ENCODE measurements around the gene HPGDS.
"Not testable (repeated sequence)": the region's sequence is repeated elsewhere in the genome, so short reads cannot be mapped to it uniquely, and the experiment has no call there.

Gene HPGDS

DNA sequence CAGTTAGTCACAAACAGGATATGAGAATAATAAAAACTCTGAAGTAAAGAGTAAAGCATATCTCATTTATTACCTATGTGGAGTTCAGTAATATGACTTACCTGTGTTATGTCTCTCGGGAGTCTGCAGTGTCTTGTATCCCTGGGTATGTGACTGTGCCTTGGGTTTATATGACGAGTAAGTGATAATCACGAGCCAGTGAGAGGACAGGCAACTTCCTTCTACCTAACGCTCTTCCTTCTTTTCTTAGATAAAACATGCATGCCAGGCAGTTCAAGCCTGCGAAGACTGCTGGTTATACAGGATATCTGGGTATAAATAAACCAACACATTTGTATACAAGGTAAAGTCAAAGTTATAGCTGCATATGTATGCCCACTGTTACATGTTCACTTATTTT lies at the start of gene HPGDS:
Gene HPGDS, minus strand, starts transcription at position 143 of the 400 bp plus-strand sequence. CDS start 8,207 bp downstream, outside the sequence.
- no peak for DNase-seq

DNA sequence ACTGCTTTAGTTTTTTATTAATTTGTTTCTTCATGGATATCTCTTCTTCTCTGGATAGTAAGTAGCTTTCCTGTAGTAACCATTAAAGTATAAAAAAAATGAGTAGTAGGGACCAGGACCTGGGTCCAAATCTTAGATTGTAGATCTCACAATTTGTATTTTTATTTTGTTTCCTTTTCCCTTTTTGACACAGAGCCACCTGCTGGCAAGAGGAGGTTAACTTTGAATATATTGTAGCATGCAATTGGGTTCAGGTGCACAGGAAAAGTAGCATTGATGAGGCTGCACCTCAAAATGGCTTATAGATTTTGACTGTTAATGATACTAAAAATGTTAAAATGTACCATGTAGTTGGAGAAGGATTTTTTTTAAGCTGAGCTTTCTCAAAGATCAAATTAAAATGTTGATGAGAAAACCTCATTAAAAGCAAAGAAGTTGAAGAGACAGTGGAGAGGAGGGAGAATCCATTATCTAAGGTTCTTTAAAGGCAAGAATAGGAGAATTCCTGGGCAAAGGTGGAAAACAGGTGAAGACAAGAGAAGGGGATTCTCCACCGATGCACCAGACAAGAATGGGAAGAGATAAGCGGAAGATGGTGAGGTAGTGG lies 48.3 kb upstream of the HPGDS start:
- DNase-seq = no peak

DNA sequence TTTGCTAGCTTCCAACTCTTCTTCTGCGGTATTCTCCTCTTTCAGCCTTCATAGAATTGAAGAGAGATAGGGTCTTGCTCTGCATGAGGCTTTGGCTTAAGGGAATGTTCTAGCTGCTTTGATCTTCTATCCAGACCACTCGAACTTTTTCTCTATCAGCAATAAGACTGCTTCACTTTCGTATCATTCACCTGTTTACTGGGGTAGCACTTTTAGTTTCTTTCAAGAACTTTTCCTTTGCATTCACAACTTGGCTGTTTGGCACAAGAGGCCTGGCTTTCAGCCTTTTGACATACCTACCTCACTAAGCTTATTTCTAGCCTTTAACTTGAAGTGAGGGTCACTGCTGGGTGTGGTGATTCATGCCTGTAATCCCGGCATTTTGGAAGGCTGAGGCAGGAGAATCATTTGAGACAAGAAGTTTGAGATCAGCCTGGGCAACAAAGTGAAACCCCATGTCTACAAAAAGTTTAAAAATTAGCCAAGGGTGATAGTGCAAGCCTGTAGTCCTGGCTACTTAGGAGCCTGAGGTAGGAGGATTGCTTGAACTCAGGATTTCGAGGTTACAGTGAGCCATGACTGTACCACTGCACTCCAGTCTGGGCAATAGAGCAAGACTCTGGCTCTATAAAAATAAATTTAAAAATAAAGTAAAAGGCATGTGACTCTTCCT lies 47.1 kb upstream of the HPGDS start:
- no peak for DNase-seq

DNA sequence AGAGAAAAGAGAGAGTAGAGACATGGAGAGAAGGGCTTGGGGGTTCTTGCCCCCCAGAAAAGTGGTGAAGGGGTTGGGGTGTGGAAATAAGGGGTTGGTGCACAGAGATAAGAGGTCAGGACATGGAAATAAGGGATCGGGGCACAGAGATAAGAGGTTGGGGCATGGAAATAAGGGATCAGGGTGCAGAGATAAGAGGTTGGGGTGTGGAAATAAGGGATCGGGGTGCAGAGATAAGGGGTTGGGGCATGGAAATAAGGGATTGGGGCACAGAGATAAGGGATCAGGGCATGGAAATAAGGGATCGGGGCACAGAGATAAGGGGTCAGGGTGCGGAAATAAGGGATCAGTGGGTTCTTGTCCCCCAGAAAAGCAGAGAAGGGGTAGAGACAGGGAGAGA lies 45.3 kb upstream of the HPGDS start:
- not testable (repeated sequence) for DNase-seq

DNA sequence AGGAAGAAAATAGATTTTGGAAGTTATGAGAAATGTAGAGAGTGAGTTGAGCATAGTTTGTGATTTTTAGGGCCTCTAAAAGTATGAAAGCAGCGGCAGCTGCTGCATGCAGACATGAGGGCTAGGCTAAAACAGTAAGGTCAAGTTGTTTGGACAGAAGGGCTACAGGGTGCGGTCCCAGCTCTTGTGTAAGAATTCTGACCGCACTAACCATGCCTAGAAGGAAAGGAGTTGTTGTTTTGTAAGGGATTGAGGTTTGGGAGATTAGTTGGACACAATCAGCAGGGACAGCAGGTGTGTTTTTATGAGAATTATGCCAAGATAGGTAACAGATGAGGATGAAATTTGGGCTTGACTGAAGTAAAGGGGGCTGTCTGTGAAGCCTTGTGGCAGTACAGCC lies 42.8 kb upstream of the HPGDS start:
- not testable (repeated sequence) for DNase-seq

DNA sequence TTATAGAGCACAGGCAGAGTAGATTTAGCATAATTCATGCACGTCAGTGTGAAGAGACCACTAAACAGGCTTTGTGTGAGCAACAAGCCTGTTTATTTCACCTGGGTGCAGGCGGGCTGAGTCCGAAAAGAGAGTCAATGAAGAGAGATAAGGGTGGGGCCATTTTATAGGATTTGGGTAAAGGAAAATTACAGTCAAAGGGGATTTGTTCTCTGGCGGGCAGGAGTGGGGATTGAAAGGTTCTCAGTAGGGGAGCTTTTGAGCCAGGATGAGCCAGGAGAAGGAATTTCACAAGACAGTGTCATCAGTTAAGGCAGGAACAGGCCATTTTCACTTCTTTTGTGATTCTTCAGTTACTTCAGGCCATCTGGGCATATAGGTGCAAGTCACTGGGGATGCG lies 40.3 kb upstream of the HPGDS start:
- DNase-seq = not testable (repeated sequence)

DNA sequence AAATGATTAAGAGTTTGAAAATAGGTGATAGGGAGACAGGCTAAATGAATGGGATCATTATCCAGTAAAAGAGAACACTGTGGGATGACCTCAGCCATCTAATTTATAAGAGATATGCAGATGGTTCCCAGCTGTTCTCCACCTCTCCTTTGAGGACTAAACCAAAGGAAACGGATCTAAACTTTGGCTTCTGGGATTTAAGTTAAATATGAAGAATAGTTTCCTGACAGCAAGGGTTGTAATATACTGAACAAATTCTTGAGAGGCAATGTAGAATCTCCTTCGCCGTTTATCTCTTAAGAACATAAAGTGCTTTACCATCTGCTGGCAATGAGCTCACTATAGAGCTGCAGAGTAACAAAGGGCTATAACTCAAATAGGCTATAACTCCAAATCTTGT lies 35.4 kb upstream of the HPGDS start:
- no peak for DNase-seq

DNA sequence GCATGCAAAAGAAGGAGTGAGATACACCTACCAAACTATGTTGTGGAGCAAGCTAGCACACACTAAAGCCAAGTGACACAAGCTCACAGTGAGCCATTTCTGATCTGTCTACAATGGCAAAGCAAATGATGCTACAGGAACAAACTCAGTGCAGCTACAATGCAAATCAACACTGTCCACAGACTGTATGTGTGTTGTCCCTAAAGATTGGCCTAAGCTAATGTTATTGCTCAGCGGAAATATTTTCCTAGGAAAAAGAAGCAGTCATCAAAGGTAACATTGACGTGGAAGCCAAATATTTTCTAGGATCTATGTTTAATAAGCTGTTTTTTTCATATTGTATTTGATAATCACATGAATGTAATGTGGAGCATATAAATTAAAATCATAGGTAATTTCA lies 34.7 kb upstream of the HPGDS start:
- DNase-seq = no peak

DNA sequence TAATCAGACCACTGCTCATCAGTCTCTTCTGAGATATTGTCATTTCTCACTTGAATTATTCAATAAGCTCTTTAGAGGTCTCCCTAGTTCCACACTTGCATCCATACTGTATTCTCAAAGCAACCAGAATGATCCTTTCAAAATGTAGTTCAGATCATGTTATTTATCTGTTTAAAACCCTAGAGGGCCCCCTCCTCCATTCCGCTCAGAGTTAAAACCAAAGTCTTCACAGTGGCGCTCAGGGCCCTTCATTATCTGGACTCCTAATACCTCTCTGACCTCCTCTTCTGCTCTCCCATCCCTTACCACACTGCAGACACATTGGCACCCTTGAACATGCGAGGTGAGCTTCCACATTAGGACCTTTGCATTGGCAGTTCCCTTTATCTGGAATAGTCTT lies 32.7 kb upstream of the HPGDS start:
- DNase-seq = no peak

DNA sequence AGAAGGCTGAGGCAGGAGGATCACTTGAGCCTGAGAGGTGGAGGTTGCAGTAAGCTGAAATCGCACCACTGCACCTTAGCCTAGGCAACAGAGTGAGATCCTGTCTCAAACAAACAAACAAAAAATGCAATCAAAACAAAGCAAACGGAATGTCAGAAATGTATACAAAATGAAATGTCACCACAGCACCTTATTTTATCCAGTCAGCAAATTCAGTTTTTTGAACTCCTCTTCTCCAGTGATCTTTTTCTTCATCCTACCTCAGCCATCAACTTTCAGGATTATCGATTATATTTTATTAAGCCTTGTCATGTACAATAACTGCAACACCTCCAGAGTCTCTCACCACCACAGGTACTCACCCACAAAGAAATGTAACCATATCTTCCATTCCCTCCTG lies 31.1 kb upstream of the HPGDS start:
- DNase-seq = no peak

DNA sequence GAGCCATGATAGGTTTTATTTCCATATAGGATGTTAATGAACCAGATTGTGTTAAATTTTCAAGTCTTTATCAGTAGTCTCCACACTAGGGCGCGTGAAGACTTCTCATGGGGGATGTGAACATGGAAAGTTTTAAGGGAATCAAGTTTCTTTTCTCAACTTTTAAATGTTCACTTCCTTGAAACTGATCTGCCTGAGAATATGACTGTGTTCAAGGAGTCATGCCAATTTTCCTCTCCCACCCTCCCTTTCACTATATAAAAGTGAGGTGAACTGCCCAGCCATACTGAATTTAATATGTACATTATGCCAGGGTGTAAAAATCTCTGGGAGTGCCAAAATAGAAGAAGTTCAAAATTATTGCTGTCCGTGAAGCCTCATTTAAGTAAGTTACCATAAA lies 30.4 kb upstream of the HPGDS start:
- no peak for DNase-seq

DNA sequence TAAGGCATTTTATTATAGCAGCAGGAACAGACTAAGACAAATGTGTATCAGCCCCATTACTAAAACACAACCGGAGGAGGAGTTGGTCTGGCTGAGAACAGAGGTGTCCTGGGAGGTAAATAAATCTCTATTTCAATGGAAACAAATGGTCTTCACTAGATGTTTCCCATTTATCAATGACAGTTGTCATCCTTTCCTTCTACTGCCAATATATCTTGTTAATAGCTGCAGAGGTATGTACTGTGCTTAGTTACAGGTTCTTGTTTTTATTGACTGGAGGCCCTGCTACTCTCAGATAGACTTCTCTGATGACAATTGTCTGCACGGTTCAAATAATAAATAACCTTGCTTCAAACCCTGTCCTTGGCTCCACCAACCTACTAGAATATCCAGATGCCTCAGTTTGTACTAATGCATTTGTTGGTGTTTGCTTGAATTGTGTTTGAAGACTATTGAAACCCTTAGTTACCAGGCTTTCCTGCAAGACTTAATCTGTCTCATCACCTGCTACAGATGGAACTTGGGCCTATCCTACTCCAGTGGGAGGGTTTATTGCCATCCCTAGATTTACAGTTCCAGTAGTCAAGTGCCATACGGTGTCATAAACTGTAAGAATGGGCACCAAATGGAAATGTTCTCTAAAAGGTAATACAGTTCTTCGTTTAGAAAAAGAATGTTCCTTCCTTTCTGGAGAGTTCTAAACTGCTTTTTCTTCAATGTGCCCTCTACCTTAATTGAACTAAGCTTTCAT lies 29.8 kb upstream of the HPGDS start:
- DNase-seq = no peak

DNA sequence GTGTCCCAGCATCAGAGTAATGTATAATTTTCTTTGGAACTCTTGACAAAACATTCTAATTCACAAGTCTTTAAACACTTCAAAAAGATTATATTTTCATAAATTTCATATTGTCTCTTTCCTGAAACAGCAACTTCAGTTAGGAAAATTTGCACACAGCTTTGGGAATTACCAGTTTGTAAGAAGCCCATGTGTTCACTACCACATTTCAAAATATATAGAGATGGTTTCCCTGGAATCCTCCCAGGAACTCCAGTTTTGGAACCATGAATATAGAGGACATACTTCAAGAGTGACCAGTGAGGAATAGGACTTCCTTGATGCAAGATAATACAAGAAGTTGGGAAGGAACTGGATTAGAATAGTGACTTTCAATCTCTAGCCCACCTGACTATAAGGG lies 28.7 kb upstream of the HPGDS start:
- DNase-seq = no peak

DNA sequence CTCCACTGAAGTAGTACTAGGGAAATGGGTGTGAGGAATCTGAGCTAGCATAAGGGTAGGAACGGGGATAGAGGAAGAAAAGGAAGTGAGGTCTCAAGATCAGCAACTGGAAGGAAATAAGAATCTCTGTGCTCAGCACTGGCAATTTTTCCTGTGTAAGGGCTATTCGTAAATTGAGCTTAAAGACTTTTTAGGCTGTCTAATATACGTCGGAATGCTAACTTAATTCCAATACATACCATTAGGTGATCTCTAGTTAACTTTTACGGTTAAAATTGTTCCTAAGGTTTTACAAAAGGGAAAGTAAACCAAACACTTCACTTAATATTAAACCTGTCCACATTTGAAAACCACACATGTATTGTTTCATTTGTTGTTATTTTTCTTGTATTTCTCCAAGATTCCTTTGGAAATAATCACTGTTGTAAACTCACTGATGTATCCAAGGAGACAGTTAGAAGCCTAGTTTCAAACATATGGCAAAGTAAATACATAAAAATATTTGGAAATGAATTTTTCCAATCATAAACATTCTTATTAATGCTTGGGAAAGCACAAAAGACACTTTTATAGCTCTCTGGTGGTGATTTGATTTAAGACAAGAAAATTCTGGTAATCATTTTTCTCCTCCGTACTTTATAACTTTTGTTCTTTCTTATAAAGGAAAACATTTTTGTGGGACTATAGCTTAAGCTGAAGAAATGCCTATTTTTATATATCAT lies 28.1 kb upstream of the HPGDS start:
- DNase-seq = no peak

DNA sequence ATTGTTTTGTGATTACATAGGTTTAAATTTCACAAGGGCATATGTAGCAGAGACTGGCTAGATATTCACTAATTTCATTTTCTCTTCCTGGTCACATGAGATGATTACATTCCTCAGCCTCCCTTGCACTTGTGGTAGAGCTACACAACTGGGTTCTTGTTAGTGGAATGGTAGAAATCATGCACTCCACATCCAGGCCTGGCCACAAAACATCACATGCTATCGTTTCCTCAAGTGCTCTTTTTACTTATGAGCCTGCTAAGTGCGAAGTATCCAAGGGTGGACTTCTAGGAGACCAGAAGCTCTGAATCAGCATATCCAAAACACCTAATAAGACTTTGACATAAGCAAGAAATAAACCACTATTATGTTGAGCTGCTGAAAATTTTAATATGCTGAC lies 26.4 kb upstream of the HPGDS start:
- DNase-seq = no peak

DNA sequence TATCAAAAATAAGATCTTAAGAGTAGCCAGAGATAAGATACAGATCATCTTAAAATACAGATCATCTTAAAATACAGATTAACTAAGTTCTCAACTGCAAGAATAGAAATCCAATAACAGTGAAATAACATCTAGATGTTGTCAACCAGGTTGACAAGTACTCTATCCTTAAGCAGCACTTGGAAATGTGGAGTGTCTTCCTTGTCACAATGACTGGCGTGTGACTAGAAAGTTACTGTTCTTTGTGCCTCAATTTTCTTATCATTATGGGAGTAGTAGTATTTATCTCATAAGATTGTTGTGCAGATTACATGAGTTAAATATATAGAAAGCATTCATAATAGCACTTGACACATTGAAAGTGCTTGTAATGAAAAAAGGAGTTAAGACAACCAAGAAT lies 25.8 kb upstream of the HPGDS start:
- DNase-seq = no peak

DNA sequence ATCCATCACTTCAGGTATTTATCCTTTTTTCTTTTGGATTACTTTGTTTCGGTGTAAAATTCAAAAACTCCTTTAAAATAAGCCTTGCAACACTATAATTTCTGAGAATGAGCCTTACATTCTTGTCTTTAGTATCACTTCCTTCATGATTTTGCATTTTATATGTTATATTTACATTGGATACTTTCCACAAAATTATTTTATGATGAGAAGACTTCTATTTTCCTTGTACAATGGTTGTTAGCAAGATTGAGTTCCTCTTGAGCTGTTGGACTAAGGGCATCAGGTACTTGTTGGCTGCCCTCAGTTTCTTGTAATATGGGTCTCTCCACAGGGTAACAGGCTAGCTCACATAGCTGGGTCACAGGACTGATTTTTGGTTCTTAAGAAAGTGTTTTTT lies 22.7 kb upstream of the HPGDS start:
- DNase-seq = no peak

DNA sequence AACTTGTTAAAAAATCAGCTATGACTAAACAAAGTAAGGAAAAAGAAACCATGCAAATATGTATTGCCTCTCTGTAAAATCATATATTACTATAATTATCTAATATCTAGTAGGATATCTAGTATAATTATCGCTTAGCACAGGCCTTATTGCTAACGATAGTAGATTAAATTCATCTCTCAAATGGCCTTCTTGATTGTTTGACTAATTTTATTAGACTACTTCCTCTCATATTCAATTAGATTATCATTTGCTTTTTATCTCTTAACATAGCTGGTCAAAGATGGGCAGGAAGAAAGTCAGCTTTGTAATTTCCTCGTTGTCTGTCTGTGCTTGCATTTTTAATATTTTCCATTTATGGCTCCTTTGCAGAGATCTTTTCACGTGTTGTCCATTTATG lies 21.9 kb upstream of the HPGDS start:
- DNase-seq = no peak

DNA sequence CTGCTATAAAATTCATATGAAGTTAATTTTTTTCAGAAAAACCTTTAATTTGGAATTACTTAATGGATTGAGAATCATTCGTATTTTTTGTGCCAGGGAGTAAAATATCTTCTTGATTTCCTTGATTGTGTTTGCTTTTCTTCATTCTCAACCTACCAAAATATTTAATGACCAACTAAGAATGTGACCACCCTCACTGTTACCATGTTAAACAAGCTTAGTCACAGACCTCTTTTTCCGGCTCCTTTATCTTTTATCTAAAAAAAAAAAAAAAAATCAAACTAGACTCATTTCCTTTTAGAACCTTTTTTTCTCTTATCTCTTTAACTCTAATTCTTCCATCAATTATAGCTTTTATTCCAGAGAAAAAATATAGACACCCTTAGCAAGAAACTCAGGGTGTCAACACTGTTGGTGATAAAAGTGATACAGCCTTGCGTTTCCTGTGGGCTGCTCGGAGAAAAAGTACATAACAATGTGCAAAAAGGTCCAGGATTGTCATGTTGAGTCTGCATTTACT lies 20.6 kb upstream of the HPGDS start:
- DNase-seq = no peak

DNA sequence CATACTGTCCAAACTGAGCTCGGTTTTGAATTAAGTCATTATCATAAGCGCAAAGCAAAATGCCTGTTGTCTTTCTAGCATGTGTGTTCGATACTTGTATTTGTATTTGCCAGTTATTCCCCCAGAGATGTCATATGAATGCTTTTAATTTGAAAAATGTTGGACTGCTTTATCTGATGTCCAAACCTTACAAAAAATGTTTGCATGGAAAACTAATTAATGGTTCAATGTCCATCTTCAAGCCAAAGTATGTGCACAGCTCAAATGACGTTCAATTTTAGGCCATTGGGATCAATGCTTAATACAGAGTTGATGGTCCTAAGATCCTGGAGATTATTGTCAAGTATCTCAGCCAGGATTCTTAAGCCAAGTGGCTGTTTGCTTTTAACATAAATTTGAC lies 17.2 kb upstream of the HPGDS start:
- DNase-seq = no peak

DNA sequence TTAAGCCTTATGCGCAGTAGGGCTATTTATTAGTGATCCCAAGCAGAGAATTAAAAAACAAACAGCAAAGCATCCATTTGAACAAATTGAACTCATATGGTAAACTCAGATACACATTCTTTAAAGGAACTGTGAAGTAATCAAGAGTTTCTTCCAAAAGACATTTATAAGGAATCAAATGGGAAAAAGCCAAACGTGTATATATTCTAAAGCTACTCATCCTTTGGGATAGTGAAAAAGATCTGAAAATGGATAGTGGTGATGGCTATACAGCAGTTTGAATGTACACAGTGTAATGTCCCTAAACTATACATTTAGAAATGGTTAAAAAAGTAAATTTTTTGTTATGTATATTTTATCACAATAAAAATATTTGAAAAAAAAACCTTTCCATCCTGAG lies 16.6 kb upstream of the HPGDS start:
- DNase-seq = no peak

DNA sequence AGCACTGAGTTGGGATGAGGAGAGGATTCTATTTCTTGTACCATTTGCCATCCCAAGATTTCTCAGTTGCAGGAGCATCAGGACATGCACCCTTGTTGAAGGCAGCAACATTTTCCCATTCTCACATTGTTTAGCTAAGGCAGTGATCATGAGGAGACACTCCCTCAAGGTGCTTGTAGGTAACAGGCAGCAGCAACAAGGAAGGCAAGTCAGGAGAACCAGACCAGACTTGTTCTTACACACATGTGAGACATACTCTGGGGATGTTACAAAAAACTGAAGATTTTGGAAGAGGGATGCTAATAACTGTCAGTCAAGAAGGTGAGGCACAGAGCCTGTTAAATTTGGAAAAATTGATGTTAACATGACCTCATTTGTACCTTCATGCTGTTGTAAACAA lies 15.5 kb upstream of the HPGDS start:
- no peak for DNase-seq

DNA sequence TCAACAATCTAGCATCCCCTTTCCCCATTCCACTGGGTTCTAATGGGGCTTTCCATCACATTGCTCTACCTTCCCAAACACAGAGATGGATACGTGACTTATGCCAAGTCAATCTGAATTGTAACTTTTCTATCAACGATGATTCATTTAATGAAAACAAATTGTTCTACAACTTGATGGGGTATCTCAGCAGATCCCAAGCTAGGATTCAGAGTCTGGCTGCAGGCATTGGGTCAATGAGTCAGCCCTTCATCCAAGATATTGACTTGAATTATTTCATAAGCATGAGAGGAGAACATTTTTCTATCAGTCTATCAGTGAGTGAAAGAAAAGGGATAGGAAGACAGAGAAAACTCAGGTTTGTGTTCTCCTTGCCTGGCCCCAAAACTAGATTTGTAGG lies 15.0 kb upstream of the HPGDS start:
- DNase-seq = no peak

DNA sequence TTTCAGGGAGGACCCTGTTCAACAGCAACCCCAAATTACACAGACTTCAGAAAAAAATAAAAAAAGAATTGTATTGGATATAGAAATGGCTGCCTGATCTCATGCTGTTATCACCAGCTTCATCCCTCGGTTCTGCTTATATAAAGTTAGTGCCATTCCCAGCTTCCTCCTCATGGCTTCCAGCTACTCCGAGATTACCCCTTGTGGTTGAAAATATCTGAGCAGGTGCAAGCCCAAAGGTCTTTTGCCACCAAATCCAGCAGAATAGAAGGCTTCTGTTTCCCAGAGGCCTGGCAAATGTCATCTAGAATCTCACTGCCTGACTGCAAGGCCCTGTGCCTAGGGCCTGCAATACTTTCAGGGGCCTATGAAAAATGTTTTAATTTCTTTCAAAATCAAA lies 13.8 kb upstream of the HPGDS start:
- no peak for DNase-seq

Measured in NCI-H1105 (cell line).